GM23338 (cell line): ENCODE results near the gene HACD2. TPM values are rescaled to one million over a fixed set of nuclear protein-coding genes. Genes with fewer than 3 reads are reported as not detected.

ENCODE experiments used
- ATAC-seq: fragments of 200-7000 bp; cut with Tn5 transposase; 3 replicates; pipeline ENCODE4 v1.9.1; 2020
- DNase-seq: peaks from one replicate; pipeline ENCODE4 v3.0.0-alpha.2; 2015; ENCODE audit warnings: low spot score
- H2AFZ ChIP-seq: fragments of 200-600 bp; sonication (generic); 2 replicates; pipeline ENCODE4 v1.8.0; 2016; ENCODE audit warnings: antibody characterized with exemption, mild to moderate bottlenecking, moderate library complexity
- H3F3A ChIP-seq: fragments of 200-600 bp; sonication (generic); replicated peaks from 2 replicates; pipeline ENCODE4 v1.8.0; 2017; ENCODE audit warnings: antibody characterized with exemption, mixed run types, low read depth
- H3K27ac ChIP-seq: fragments of 200-600 bp; sonication (generic); 2 replicates; pipeline ENCODE4 v1.6.1; 2016; ENCODE audit warnings: low read depth
- H3K27me3 ChIP-seq: fragments of 200-600 bp; sonication (generic); 2 replicates; pipeline ENCODE4 v1.8.0; 2016; ENCODE audit warnings: mild to moderate bottlenecking, mixed run types, moderate library complexity; ENCODE audit not compliant: insufficient read depth
- H3K36me3 ChIP-seq: fragments of 200-600 bp; sonication (generic); 2 replicates; pipeline ENCODE4 v1.8.0; 2016; ENCODE audit warnings: mild to moderate bottlenecking; ENCODE audit not compliant: insufficient read depth
- H3K4me1 ChIP-seq: fragments of 200-600 bp; sonication (generic); 2 replicates; pipeline ENCODE4 v1.8.0; 2016; ENCODE audit warnings: mild to moderate bottlenecking, moderate library complexity; ENCODE audit not compliant: insufficient read depth
- H3K4me2 ChIP-seq: fragments of 200-600 bp; sonication (generic); 2 replicates; pipeline ENCODE4 v1.7.1; 2017; ENCODE audit warnings: mixed run types
- H3K4me3 ChIP-seq: fragments of 200-600 bp; sonication (generic); 2 replicates; pipeline ENCODE4 v1.6.1; 2016; ENCODE audit warnings: mixed run types
- H3K79me2 ChIP-seq: fragments of 200-600 bp; sonication (generic); replicated peaks from 2 replicates; pipeline ENCODE4 v1.8.0; 2017; ENCODE audit warnings: mild to moderate bottlenecking; ENCODE audit not compliant: insufficient read depth
- H3K9me2 ChIP-seq: fragments of 200-600 bp; sonication (generic); 2 replicates; pipeline ENCODE4 v1.8.0; 2017; ENCODE audit not compliant: insufficient read depth
- H4K20me1 ChIP-seq: fragments of 200-600 bp; sonication (generic); replicated peaks from 2 replicates; pipeline ENCODE4 v1.8.0; 2017; ENCODE audit warnings: mild to moderate bottlenecking; ENCODE audit not compliant: insufficient read depth
- H3K27ac Mint-ChIP-seq: 2 replicates; pipeline ENCODE4 v1.8.0; 2020; ENCODE audit warnings: inconsistent platforms, mild to moderate bottlenecking, moderate library complexity, mixed read lengths
- H3K27me3 Mint-ChIP-seq: 3 replicates; pipeline ENCODE4 v1.8.0; 2022; ENCODE audit warnings: low read depth, mild to moderate bottlenecking, moderate library complexity, mixed read lengths, inconsistent platforms; ENCODE audit not compliant: insufficient read depth, poor library complexity
- H3K36me3 Mint-ChIP-seq: 3 replicates; pipeline ENCODE4 v1.8.0; 2021; ENCODE audit warnings: low read depth, mild to moderate bottlenecking, inconsistent platforms, moderate library complexity, mixed read lengths
- H3K4me1 Mint-ChIP-seq: 3 replicates; pipeline ENCODE4 v1.8.0; 2020; ENCODE audit warnings: mild to moderate bottlenecking, inconsistent platforms, mixed read lengths
- H3K4me3 Mint-ChIP-seq: 3 replicates; pipeline ENCODE4 v1.8.0; 2021; ENCODE audit warnings: moderate library complexity, mild to moderate bottlenecking, inconsistent platforms, mixed read lengths
- H3K9me3 Mint-ChIP-seq: 3 replicates; pipeline ENCODE4 v1.8.0; 2020; ENCODE audit warnings: moderate library complexity, mild to moderate bottlenecking, inconsistent platforms, mixed read lengths
- CREB1 ChIP-seq: fragments of 250-450 bp; sonication (Bioruptor Pico); IDR thresholded peaks from 2 replicates; pipeline ENCODE4 v1.5.0; 2020; ENCODE audit warnings: low read depth, mild to moderate bottlenecking, moderate library complexity
- CTCF ChIP-seq, 2 experiments: fragments of 200-600 bp in 1 of 2; sonication (generic) in 1 of 2; conservative IDR thresholded peaks; 2 replicates each; pipeline versions ENCODE4 v1.5.1 to v1.6.1; 2016 to 2017; ENCODE audit warnings: antibody characterized with exemption in 2 of 2, low read depth in 2 of 2, mild to moderate bottlenecking in 2 of 2, moderate library complexity in 1 of 2
- ETS1 ChIP-seq: IDR thresholded peaks from 2 replicates; pipeline ENCODE4 v1.6.1; 2016; ENCODE audit warnings: antibody characterized with exemption
- EZH2 ChIP-seq: fragments of 200-600 bp; sonication (generic); IDR thresholded peaks from one replicate; pipeline ENCODE4 v1.8.0; 2017; ENCODE audit warnings: antibody characterized with exemption, mild to moderate bottlenecking, low read depth; ENCODE audit not compliant: unreplicated experiment
- EZH2phosphoT487 ChIP-seq: fragments of 200-600 bp; sonication (generic); IDR thresholded peaks from one replicate; pipeline ENCODE4 v1.8.1; 2018; ENCODE audit warnings: antibody characterized with exemption; ENCODE audit not compliant: unreplicated experiment
- JUNB ChIP-seq: IDR thresholded peaks from one replicate; pipeline ENCODE4 v1.6.1; 2016; ENCODE audit warnings: antibody characterized with exemption; ENCODE audit not compliant: unreplicated experiment
- NANOG ChIP-seq: IDR thresholded peaks from 2 replicates; pipeline ENCODE4 v1.6.1; 2016; ENCODE audit warnings: antibody characterized with exemption, borderline replicate concordance
- POLR2AphosphoS5 ChIP-seq: IDR thresholded peaks from 2 replicates; pipeline ENCODE4 v1.6.1; 2016; ENCODE audit warnings: antibody characterized with exemption, low read depth
- REST ChIP-seq: IDR thresholded peaks from one replicate; pipeline ENCODE4 v1.6.1; 2018; ENCODE audit warnings: antibody characterized with exemption; ENCODE audit not compliant: unreplicated experiment
- STAT1 ChIP-seq: IDR thresholded peaks from one replicate; pipeline ENCODE4 v1.6.1; 2016; ENCODE audit warnings: antibody characterized with exemption; ENCODE audit not compliant: unreplicated experiment
- ZNF114 ChIP-seq: fragments of 250-450 bp; sonication (Bioruptor Pico); IDR thresholded peaks from 2 replicates; pipeline ENCODE4 v1.5.0; 2020; ENCODE audit warnings: mild to moderate bottlenecking, moderate library complexity
- ZNF331 ChIP-seq: fragments of 250-450 bp; sonication (Bioruptor Pico); IDR thresholded peaks from 2 replicates; pipeline ENCODE4 v1.5.0; 2020; ENCODE audit warnings: low read depth, mild to moderate bottlenecking, moderate library complexity
- ZNF462 ChIP-seq: fragments of 250-450 bp; sonication (Bioruptor Pico); IDR thresholded peaks from 2 replicates; pipeline ENCODE4 v1.5.0; 2020; ENCODE audit warnings: mild to moderate bottlenecking, moderate library complexity
- polyA plus RNA-seq: library from polyadenylated mRNA; unstranded; fragments of >200 nt; fragmentation: Nextera tagmentation; extraction: Ambion mirVana; gene quantifications from 2 replicates; pipeline ENCODE4 v1.2.1, GENCODE V29; 2016
- total RNA-seq: library from RNA; depleted of rRNA; stranded (reverse); fragments of >200 nt; shearing (Covaris generic); gene quantifications from 2 replicates; pipeline ENCODE4 v1.2.3, GENCODE V29; 2014

Gene HACD2
- total and polyA plus RNA-seq, 2 experiments from 2014 or later = 13.4 to 31.5 TPM

GRCh38 chr3:123523023-123523412 lies 61.8 kb downstream of the HACD2 start:
- Histone ChIP-seq H3K36me3 (no peaks in the 10 kb centered on the region), H3K27me3 (no peaks in the 10 kb centered on the region), H3K27ac (0 out of 2 replicates have a peak overlapping the region, but pooled peaks have one; percentile 11), H3K4me3 (no peak overlapping the region), H3K4me2 (no peak overlapping the region), H3K79me2 (no peaks in the 10 kb centered on the region), H2AFZ (no peak overlapping the region), H4K20me1 (peaks cover 10% of the 10 kb centered on the region; the same call in 1 of the 2 replicates), H3K9me2 (no peaks in the 10 kb centered on the region), H3F3A (no peaks in the 10 kb centered on the region), H3K4me1 (no peaks in the 10 kb centered on the region)
- H3K27ac Mint-ChIP-seq = no peak overlapping the region
- H3K36me3 Mint-ChIP-seq = no peaks in the 10 kb centered on the region
- no peaks in the 10 kb centered on the region for H3K27me3 Mint-ChIP-seq
- no peak for DNase-seq
- ATAC-seq = no peak
- H3K9me3 Mint-ChIP-seq = no peaks in the 10 kb centered on the region
- H3K4me1 Mint-ChIP-seq = no peaks in the 10 kb centered on the region
- no peak overlapping the region for H3K4me3 Mint-ChIP-seq
- TF ChIP-seq EZH2phosphoT487 (no peak), ZNF462 (CRISPR knock-in tag) (no peak), NANOG (no peak), ZNF114 (CRISPR knock-in tag) (no peak), STAT1 (no peak), ETS1 (no peak), JUNB (no peak), ZNF331 (CRISPR knock-in tag) (no peak), CTCF (conservative IDR thresholded peaks at IDR 0.05; ENCODE audit: low read depth in 2 of 2) (no peak), POLR2AphosphoS5 (no peak), EZH2 (no peak), CREB1 (CRISPR knock-in tag) (no peak), REST (no peak)
